Measurements from ENCODE around the gene TEX13A. TPM values are rescaled to one million over a fixed set of nuclear protein-coding genes. Genes with fewer than 3 reads are reported as not detected.

Gene TEX13A
- total RNA-seq, 1 donor from 2014 or later = not detected

- FAIRE-seq = no peak
- DNase-seq (ENCODE audit: low spot score in 2 of 2) = no peak
These were observed 40.9 kb downstream of the TEX13A start for GRCh38 chrX:105179644-105180043.

- FAIRE-seq = no peak
- DNase-seq (ENCODE audit: low spot score in 2 of 2) = no peak
These were observed 47.4 kb downstream of the TEX13A start for GRCh38 chrX:105173071-105173470.
